Measurements from ENCODE around the gene CACTIN.

DNA sequence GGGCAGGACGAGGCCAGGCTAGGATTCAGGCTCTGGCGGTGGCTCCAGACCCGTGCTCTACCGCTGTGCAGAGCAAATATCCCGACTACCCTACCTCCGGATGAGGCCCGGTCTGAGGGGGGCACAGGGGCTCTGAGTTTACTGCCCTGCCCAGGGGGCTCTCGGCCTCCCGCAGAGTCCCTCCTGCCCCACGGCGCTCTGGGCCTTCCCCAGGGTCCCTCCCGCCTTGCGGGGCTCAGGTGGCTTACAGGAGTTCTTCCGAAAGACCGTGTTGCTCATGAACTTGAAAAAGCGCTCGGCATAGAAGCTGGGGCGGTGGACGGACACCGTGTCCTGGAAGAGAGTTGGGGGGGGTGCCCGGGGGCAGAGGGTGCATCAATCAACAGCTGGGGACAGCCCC lies 19.1 kb upstream of the CACTIN start:
- TF ChIP-seq CTCF (IDR thresholded peaks at IDR 0.05) (no peak), POLR2A (IDR thresholded peaks at IDR 0.05) (no peak), POLR2AphosphoS5 (IDR thresholded peaks at IDR 0.05) (no peak), EP300 (IDR thresholded peaks at IDR 0.05) (no peak)

Measured in suprapubic skin (tissue), 4 donors.